SH-SY5Y (cell line): ENCODE results near the gene TMEM240.

Experiments
- GATA2 ChIP-seq: IDR thresholded peaks from 2 replicates; pipeline ENCODE4 v1.6.1; 2011; ENCODE audit warnings: mild to moderate bottlenecking, low read depth, low read length
- GATA3 ChIP-seq: IDR thresholded peaks from 2 replicates; pipeline ENCODE4 v1.6.1; 2011; ENCODE audit warnings: low read depth, mild to moderate bottlenecking, low read length, moderate library complexity

TMEM240 gene

GRCh38 chr1:1540090-1540817 is at the start of gene TMEM240:
TMEM240 (minus strand) TSS chr1:1540624; CDS start chr1:1540346, 278 bp downstream.
- TF ChIP-seq GATA3: no peak
- TF ChIP-seq GATA2: no peak

GRCh38 chr1:1583347-1584010 is 43.1 kb upstream of the TMEM240 start:
- TF ChIP-seq GATA3: no peak
- TF ChIP-seq GATA2: no peak

DNA sequence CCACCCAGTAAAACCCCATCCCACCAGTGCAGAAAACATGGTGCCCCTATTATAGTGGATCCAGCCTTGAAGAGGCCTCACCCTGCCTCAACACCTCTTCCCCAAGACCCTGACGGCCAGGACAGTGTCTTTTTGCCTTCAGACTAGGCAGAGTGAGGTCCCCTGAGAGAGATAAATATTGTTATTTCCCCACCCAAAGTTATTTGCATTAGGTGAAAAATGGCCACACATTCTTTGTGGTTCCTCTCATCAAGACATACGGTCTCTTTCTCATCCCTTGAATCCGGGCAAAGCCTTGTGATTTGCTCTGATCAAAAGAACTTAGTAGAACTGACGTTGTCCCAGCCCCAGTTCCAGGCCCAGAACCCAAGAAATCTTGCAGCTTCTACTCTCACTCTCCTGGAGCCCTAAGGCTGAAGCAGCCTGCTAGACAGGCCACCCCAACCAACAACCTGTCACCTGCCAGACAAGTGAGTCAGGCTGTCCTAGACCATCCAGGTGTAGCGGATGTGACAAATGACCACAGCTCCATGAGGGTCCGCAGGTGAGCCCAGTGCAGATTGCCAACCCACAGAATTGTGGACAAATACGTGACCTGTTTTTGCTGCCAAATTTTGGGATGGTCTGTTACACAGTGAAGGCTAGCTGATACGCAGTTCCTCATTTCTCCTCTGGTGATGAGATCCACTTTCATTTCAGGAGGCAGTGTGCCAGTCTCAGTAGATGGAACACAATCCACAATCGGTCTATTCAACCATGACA is 42.3 kb upstream of the TMEM240 start:
- TF ChIP-seq GATA2 (no peak), GATA3 (no peak)

GRCh38 chr1:1578371-1578940 is 38.0 kb upstream of the TMEM240 start:
- TF ChIP-seq GATA2 (no peak), GATA3 (no peak)

DNA sequence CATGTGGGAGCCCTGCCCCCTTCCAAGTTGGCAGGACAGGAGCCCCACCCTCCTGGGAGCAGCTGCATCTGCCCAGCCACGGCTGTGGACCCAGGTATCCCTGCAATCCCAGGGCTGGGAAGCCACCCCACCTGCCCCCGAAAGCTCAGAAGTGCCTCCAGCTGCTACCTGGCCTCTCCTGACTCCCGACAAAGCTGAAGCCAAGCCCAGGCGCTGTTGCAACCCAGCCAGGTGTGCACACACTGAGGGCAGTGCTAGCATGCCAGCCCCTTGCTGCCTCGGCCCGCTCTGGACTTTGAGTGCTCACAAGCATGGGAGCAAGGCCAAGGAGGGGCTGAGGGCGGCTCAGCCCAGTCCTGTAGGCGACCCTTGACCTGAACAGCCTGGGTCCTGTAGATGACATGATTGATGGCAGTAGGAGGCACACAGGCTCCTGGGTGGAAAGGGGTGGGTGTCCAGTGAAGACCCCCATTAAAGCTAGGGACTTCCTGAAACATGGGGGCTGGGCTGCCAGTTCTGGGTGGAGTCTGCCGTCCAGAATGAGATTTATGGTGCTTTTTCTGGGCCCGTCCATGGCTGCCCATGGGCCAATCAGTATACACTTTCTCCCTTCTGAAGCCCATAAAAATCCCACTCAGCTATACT is 37.1 kb upstream of the TMEM240 start:
- no peak for TF ChIP-seq GATA3
- no peak for TF ChIP-seq GATA2

GRCh38 chr1:1574721-1575537 is 34.5 kb upstream of the TMEM240 start, which contains the start of gene SSU72:
SSU72 (minus strand) TSS chr1:1574863; CDS start chr1:1574557, 306 bp downstream.
- TF ChIP-seq GATA3 (no peak), GATA2 (no peak)

GRCh38 chr1:1573843-1574720 is 33.7 kb upstream of the TMEM240 start:
- no peak for TF ChIP-seq GATA2
- no peak for TF ChIP-seq GATA3

- TF ChIP-seq GATA2 (no peak), GATA3 (no peak)
Measured at GRCh38 chr1:1569341-1569740, 28.9 kb upstream of the TMEM240 start.

GRCh38 chr1:1567891-1568291 is 27.5 kb upstream of the TMEM240 start:
- TF ChIP-seq GATA3 (no peak), GATA2 (no peak)

DNA sequence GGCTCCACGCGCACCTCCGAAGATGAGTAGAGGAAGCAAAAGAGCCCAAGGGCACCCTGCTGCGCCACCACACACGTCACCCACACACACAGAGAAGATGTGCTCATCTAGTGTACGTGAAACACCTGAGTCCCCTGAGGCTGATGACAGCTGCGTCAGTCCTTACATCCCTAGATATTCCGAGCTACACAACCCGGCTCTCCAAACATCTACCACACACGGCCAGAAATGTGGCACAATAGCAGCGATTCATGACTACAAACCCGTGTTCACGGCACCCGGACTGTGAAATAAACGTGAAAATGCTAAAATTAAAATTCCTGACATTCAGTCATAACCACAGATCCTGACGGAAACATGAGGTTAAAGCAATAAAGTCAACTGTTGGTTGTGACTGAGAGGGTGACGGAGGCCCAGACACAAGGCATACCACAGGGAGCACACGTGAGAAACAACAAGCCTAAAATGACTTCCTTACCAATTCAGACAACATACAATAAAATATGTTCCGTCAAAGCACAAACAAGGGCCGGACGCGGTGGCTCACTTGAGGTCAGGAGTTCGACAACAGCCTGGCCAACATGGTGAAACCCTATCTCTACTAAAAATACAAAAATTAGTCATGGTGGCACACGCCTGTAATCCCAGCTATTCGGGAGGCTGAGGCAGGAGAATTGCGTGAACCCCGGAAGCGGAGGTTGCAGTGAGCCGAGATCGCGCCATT is 26.9 kb upstream of the TMEM240 start:
- TF ChIP-seq GATA2 (no peak), GATA3 (no peak)

GRCh38 chr1:1565340-1565739 is 24.9 kb upstream of the TMEM240 start:
- TF ChIP-seq GATA2: no peak
- no peak for TF ChIP-seq GATA3

DNA sequence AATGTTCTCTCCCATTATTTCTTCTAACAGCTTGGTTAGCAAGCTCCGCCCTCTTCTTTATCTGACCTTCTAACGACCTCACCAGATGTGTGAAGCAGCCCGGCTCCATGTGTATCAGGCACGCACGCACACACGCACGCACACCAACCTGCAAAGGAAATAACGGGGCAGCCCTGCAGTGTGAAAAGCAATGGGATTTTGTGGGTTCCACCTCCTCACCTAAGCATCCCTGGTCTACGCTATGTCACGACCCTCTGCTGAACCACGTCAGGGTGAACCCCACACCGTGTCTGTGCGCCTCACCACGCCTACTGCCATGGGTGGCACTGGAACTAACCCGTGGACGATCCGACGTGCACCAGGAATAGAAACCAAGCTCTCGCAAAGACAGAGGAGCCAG is 23.8 kb upstream of the TMEM240 start:
- no peak for TF ChIP-seq GATA3
- no peak for TF ChIP-seq GATA2
